ENCODE results near the gene ASXL3.

The ASXL3 gene

DNA sequence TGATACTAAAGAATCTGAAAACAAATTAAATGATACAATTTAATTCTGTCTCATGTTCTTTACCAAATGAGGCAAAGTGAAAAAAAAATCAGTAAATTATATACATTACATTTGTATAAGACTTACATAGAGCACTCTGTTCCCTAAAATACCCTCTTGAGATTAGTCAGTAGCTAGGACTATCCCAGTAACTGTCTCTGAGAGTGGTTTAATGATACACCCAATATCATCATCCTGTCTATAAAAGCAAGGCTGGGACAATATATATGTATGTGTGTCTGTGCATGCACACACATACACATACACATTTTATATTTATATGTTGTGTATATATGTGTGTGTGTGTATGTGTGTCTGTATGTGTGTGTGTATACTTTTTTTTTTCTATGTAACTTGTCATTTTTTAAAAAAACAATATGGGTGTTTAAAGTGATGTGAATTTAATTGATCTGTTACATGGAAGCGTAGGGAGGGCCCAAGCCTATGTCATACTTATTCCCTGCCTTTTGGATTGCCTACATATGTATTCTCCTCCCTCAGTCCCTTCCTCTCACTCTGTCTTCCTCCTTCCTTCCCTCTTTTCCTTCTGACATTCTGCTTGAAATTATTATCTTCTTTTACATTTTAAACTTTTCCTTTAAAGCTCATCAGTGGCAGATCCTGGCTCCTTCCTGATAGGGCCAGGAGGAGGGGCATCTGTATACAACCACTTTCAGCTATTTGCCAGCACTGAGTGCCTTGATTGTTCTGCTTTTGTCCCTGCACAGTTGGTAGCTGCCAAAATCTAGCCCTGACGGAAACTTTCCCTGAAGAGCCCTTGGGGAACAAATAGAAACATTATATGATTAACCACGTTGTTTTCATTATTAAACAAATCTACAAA is 6.8 kb downstream of the ASXL3 start:
- no peak for DNase-seq

DNA sequence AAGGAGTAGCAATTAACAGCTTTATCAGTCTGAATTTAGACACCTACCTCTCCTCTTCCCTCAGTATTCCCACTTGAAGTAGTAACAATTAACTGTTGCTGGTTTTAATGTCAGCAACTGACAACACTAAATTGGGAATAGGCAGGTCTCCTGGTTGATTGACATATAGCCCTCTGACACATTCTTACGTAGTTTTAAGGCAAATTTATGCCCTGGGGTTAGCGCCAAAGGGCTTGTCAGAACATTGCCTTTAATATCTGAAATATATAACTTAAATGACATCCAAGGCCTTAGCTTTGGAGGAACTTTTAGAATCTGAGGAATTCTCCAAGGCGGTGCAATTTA is 7.4 kb downstream of the ASXL3 start:
- DNase-seq, result no peak

DNA sequence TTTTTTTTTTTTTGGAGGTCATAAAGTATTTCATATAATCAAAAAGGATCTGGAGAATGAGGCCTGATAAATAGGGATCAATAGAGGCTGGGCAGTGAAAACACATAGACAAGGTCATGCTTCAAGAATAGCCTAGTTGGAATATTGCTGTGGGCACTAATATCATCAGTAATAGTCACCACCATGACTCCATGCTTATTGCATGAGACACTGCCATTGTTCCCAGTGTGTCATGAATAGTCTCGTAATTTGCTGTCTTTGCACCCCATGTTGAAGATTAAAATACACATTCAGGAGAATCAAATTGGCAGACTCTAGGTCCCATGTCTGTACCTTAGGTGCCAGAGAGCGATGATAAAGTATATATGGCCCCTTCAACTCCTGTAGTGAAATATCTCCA is 10.3 kb downstream of the ASXL3 start:
- DNase-seq, result no peak

DNA sequence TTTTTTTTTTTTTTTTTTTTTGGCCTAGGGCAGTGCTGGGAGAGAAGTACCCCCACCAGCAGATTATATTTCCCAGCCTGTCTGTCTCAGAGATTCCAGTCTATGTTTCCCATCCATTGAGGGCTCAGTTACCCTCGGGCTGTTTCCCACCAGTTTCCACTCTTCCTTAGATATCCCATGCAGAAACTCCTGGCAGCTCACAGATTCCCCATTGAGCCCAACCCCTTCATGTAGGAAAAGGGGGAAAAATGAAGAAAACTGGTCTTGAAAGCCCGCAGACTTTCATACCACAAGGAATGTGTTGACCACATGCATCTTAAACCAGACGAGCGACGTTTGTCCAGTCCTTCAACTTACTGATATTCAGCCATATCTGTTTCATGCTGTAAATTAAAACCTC is 15.2 kb downstream of the ASXL3 start:
- no peak for DNase-seq

DNA sequence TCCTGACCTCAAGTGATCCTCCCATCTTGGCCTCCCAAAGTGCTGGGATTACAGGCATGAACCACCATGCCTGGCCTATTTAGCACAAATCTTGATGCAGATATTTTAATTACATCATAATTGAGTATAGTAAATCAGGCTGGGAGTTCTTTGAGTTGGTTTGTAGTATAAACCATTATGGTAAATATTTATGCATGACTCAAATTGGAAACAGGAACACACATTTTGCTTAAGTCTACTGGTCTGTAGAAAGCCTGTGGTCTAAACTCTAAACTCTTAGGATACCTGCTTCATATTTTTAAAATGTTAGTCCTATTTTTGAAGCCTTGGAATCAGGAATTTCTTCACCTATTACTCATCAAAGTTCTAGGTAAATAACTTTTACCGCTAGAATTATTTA is 16.8 kb downstream of the ASXL3 start:
- DNase-seq, result no peak

DNA sequence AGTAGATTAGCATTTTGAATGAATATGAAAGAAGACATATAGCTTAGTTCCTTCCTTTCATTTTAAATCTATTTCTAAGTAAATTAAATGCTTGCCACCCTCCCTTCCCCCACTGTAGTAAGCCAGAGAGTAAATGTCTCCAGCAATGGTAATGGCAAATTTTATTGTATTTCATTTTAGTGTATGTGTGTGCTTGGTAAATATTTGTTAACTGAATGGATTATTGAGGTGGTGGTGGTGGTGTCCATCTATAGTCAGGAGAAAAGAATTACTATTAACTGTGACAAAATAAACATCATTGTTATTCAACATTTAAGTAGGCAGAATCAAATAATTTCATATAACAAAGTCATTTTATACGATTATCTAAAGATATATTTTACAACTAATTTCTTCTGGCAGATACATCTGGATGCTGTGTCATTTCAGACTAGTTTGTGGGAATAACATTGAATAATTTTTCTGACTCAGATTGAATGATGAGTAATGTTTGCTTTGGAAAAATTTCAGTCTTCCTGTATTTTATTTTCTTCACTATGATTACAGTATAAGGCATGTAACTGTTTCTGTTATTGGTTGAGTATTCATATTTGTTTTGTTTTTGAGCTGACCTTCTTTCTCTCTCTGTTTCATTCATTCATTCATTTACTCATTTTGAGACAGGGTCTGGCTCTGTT is 18.3 kb downstream of the ASXL3 start:
- no peak for DNase-seq

DNA sequence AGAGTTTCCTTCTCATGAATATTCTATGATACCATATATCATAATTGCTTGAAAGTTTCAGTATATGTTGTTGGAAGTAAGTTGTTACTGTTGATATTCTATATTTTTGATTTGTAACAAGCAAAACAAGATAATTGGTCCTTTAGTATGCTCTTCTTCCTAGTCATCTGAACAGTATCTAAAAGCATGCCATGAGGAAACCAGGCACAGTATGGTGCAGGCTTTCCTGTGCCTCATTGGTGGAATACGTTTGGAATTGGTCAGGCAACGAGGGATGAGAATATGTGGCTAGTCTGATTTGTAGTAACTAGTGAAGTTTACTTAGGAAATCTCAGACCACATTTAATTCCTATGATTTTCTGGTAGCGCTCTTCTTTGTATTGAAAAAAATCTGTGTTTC is 22.8 kb downstream of the ASXL3 start:
- DNase-seq, result no peak

DNA sequence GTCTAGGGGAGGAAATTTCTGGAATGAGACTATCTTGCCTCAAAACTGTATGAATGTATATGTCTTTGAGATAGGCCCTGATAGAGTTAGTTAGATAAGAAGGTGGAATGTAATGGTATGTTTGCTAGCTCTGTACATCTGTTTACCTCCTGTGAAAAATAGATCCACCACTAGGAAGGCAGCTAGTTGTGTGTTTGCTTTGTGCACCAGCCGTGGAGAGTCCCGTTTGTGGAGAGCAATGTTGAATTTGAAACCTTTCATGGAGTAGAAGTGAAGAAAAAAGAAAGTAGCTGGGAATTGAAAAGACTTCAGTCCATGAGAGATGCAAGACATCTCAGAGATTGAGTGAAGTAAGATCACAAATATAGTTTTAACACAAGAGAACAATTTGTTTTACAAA is 25.4 kb downstream of the ASXL3 start:
- no peak for DNase-seq

DNA sequence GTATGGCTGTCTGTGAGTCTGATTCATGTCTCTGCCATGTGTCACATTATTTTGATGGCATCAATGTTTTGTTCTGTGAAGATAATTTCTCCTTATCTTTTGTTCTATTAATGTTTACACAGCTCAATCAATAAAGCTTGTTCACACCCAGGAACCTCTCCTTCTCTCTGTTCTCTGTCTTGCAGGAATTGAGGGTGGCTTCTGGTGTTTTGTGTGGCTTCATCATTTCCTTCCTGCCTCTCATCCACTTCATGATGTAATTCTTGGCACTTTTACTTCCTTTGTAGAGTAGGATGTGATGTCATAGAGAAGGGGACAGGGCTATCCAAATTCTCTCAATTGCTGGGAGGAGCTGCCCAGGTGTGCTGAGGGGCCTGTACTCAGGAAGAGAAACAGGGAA is 27.2 kb downstream of the ASXL3 start:
- no peak for DNase-seq

DNA sequence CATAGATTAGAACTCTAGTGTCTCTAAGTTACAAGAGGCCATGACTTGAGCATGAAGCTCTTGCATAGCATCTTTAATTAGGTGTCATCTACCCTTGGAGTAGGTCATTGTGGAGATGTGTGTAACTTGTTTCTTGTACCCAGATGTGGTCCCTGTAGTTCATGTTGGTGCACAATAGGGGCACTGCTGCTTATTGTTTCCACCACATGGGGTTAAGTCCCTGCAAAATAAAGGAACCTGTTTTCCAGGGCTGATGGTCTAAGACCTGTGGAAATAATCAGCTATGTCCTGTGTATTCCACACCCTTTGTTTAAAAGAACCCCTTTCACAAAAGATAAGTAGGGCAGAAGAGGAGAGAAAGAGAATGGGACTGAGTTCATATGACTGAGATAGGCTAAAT is 28.6 kb downstream of the ASXL3 start:
- no peak for DNase-seq

DNA sequence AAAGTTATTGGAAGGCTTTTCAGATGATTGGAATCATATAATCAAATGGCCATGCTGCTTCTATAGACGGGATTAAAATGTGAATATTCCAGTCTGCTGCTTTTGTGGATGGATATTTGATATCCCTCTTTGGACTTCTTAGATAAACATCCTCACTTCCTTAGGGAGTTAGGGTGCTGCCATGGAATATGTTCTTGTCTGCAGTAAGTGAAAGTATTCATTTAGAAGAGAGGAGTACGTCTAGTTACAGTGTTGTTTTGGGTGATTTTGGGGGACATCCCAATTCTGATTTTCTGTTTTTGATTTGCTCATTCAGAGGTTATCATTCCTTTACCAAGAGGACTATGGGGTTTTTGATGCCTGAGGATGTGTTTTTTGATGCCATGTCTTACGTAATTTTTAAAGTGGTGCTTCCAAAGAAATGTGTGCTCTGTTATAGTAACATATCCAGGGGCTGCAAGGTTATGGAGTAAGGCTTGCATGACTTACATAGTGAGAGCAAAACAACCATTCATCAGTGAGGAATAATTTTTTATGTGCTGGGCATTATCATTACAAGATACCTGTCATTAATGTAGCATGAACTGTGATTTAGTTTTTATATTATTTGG is 33.6 kb downstream of the ASXL3 start:
- no peak for DNase-seq

DNA sequence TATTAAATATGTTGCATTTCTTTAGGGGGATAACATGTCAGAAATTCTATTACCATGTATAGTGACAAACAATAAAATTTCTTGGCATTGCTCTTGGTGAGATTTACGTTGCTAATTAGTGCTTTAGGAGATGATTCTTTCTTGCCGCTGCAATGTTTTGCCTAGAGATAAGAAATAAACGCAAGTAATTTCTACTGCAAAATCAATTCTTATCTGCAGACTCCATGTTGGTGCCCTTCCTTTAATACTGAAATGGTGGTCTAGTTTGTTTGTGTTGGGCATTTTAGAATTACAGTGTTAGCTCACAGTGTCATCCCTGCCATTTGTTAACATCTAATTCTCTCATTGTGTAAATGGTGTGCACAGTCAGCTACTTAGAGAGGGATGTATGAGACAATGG is 34.6 kb downstream of the ASXL3 start:
- DNase-seq, result no peak

DNA sequence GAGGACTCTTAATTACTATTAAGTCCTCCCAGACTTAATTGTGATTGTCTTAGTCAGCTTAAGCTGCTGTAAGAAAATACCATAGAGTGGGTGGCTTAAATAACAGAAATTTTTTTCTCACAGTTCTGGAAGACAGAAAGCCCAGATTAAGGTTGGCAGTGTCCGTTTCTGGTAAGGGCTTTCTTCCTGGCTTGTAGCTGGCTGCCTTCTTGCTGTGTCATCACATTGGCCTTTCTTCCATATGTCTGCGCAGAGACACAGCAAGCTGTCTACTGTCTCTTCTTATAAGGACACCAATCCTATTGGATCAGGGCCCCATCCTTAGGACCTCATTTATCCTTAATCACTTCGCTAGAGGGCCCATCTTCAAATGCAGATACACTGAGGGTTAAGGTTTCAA is 38.5 kb downstream of the ASXL3 start:
- DNase-seq, result no peak

DNA sequence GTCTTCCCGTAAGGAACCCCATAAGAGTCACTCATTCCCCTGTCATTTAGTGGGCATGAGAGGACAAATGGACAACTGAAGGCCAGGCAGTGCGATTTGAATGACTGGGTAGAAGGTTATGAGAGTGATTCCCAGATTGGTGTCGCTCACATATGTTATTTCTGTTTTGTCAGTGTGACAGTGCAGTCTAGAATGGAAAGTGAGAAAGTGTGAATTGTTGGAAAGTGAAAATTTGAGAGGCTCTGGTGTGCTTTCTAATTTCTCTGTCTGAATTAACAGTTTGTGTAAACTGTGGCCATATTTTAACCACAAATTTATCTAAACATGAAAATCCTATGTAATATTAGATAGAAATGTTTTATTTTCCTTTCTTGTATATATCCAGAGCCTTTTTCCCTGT is 49.1 kb downstream of the ASXL3 start:
- no peak for DNase-seq

DNA sequence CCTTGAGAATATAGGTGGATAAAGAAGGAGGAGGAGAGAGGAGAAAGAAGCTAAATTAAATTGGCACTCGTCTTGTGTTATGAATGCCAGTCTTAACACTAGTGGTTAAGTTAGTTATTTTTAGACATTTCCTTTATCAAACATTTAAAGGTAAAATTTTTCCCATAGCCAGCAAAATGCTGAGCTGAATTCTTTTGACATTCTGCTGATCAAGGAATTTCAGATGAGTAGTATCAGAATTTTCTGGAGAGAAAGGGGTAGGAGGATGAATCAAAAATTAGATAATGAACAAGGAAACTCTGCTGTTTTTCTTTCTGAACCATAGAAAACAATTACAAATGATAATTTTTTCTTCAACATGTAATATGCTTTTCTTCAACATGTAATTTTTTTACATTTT is 52.5 kb downstream of the ASXL3 start:
- no peak for DNase-seq

DNA sequence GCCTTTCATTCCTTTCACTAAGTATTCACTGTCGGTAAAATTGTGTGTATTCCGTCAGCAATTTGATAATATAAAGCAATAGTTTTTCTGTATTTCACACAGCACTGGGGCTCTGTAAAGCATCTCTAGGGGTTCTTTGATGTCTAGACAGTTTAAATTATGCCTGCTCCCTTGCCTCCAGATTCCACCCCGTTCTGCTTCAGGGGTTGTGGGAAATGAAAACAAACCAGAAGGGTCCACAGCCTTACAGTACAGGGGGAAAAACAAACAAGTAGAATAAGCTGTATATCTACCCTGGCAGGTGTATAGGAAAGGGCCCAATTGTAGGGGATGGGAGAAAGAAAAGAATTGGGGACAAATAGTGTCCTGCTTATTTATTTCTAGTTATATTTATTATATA is 63.1 kb downstream of the ASXL3 start:
- DNase-seq, result no peak

DNA sequence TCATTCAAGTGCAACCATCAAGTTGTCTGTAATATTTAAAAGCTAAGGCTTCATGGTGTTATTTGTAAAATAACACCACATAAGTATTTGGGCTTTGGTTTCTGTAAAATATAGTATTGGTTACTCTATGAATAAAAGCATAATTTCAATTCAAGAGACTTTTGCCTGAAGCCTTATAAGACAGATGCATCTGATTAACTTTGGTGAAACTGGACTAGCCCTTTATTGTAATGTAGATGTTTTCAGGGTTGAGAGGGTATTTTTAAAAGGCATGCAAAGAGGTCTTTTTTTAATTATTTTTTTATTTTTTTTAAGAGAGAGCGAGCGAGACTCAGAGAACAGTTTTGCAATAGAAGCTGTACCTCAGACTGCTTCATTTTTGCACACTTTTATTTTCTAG is 66.5 kb downstream of the ASXL3 start:
- no peak for DNase-seq

DNA sequence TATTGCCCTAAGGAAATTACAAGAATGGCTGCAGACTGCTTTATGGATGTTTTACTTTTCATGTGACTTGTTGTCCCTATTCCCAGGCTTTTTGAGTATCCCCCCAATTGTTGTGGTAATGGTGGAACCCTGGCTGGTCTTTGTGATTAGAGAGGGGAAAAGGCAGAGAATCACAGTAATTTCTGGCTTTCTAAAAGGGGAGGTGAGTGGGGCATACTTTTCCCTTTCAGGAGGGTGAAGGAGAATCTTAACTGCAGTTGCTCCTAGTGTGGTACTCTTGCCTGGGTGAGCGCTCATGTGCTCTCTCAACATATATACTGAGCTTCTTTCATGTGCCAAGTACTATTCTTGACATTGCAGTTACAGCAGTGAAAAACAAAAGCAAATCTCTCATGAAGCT is 69.3 kb downstream of the ASXL3 start:
- no peak for DNase-seq

DNA sequence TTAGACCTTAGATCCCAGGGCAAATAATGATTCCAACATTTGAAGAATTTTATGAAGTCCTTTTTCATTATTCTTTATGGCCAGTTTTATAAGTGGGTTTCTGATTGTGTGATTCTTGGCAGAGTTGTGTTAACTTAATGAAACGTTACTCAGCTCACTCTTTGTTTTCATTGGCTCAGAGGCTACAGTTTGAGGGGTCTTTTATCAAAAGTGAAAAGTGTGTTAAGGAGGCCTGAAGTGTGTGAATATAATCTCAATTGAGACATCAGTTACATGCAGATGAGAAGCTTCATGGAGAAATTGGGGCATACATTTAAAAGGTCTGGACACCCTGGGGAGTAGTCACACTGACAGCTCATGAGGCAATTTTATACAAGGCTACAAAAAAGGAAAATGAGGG is 74.6 kb downstream of the ASXL3 start:
- no peak for DNase-seq

DNA sequence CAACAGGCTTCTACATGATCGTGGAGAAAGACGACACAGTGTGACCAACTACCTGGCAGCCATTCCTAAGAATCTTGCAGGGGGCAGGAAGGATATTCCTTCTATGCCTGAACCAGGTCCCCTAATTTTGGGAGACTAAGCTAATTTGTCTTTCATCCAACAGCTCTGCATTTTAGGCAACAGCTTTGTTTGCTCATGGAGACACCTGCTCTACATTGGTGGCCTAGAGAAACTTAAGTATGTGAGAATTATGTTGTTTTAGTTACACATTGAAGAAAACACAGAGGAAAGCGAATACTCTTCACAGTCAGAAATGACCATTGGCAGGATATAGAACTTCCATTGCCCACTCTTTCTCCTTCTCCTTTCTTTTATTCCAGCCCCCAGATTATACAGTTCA is 75.2 kb downstream of the ASXL3 start:
- DNase-seq, result no peak

DNA sequence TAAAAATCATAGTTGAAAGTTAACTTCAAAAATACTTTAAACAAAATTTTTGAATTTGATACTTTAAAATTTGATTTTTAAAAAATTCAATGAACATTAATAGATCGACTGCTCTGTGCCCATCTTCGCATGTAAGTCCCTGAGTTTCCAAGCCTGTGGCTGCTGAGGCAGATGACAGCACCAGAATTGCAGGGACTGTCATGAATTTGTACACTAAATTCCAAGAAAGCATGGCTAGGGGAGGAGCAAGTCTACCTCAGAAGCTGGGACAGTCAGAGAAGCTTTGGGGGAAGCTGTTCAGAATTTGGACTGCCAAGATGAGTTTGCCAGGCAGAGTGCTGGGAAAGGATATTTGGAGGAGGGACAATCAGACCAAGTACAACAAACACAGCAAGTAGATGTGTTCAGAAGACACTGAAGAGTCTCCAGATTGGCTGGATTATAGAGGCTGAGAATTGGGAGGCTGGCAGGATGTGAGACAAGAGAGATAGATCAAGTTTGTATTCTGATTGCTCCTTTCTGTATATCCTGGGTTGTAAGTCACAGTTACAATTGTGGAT is 79.0 kb downstream of the ASXL3 start:
- no peak for DNase-seq

DNA sequence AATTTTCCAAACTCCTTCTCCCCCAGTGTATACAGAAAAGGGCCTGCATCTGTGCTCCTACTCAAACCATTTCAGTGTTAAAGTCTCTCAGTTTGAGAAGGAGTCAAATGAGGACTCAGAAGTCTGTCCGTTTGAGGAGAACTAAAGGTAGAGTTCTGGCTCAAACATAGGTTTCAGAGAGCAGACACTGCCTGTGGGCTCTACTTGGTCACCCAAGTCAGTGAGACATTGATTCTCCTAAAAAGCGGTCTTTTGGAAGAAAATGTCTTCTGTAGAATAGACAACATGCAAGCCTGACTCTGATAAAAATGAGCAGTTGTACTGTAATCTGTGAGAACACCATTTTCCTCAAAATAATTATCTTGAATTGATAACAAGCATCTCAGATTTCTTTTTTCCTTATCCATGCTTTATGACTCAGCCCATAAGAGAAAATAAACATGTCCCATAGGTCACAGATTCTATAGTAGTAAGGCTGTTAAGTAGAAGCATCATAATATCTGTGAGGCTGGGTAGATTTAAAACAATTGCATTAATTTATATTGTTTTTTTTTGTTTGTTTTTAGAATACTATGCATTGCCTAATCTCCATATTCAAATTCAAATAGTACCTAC is 82.8 kb downstream of the ASXL3 start:
- DNase-seq, result no peak

DNA sequence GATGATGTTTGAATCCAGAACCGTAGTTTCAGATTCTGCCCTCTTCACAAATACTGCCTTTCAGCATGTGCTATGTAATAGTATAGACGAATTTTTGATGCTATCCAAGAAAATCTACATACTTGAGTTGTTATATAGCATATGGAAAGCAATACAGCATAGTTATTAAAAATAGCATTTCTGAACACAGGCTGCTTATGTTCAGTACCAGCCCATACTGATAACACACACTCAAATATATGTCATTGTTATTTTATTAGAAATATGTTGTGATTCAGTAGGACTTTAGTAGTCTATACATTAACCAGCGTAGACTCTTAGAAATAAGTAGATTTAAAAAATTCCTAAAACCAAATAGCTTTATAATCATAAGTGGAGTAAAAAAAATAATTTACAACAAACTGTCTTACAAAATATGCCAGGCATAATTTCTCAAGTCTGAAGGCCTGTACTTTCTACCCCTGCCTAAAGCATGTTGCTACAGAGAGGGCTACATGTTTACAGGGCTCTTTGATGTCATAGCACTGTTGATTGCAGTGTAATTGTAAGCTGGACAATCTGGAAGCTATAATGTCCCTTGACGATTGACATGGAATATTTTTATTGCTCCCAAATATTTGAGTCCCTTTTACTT is 86.3 kb downstream of the ASXL3 start:
- DNase-seq, result no peak
